Measurements from ENCODE around the gene CSNK1G1.

Gene CSNK1G1

GRCh38 chr15:64193971-64194370 is 162.0 kb downstream of the CSNK1G1 start:
- DNase-seq = no peak

- no peak for DNase-seq
Measured at GRCh38 chr15:64191971-64192830, 163.8 kb downstream of the CSNK1G1 start.

- DNase-seq = no peak
Measured at GRCh38 chr15:64187396-64188191, 168.4 kb downstream of the CSNK1G1 start.

DNA sequence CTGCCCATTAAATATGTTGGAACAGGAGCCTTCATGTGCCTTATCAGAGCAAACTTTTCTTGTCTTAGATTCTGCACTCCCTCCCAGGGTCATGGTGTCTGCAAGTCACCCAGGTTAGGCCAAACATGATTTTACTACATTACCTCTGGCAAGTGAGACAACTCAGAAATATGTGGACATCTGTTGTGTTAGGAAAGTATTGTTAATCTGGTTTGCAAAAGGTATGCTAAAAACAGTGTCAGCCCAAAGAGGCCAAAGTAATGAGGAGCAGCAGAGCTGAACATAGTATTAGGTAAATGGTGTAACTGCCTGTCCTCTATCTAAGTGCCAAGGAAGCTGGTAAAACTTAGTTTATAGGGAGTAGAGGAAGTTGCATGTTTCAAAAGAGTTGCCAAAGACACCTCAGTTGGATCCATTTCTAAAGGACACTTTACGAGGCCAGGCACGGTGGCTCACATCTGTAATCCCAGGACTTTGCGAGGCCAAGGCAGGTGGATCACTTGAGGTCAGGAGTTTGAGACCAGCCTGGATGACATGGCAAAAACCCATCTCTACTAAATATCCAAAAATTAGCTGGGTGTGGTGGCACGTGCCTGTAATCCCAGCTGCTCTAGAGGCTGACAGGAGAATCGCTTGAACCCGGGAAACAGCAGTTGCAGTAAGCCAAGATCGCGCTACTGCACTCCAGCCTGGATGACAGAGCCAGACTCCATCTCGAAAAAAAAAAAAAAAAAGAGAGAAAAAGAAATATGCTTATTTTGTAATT is 170.6 kb downstream of the CSNK1G1 start:
- no peak for DNase-seq

GRCh38 chr15:64182859-64183370 is 173.1 kb downstream of the CSNK1G1 start:
- no peak for DNase-seq

GRCh38 chr15:64180235-64180824 is 175.6 kb downstream of the CSNK1G1 start:
- DNase-seq = no peak

- no peak for DNase-seq
Measured at GRCh38 chr15:64166102-64166890, 189.7 kb downstream of the CSNK1G1 start.

DNA sequence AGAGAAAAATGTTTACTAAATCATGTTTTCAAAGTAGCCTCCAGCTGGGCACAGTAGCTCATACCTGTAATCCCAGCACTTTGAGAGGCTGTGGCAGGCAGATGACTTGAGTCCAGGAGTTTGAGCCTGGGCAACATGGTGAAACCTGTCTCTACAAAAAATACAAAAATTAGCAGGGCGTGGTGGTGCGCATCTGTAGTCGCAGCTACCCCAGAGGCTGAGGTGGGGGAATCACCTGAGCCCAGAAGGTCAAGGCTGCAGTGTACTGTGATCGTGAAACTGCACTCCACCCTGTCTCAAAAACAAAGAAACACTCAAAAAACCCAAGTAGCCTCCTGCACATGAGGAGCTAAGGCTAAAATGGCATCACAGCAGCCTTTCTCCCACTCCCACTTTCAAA is 191.5 kb downstream of the CSNK1G1 start:
- DNase-seq = no peak

DNA sequence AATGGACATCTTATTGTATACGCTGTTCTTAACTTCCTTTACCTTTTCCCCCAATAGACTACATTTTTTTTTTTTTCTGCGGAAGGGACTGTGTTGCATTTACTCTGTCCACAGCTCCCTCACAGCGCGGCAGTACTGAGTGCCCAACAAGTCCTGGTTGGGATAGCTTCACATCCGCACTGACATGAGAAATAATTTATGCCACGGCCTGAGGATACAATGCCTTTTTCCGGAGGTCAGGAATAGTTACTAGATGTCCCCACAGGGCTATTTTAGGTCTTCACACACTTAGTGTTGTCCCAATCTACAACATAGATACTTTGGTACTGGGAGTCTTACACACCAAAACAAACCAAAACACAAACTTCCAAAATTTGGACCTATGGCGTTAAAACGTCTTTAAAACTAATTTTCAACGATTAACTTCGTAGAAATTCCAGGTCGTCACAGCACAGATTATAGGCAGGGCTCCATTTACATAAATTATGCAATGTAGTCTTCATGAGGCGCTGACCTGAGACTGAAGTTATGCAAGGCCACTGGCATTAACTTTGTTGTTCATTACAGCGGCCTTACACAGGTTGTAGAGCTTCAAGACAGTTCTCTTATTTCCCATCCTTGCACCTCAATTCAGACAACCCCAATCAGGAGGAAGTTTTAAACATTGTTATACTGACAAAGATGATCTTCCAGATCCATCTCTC is 192.2 kb downstream of the CSNK1G1 start:
- no peak for DNase-seq

- DNase-seq = peak; percentile 90
Measured at GRCh38 chr15:64162869-64163658, 192.9 kb downstream of the CSNK1G1 start, which contains the start of gene PPIB. Gene PPIB (minus strand): TSS chr15:64163022. CDS start chr15:64162986, 36 bp downstream.

DNA sequence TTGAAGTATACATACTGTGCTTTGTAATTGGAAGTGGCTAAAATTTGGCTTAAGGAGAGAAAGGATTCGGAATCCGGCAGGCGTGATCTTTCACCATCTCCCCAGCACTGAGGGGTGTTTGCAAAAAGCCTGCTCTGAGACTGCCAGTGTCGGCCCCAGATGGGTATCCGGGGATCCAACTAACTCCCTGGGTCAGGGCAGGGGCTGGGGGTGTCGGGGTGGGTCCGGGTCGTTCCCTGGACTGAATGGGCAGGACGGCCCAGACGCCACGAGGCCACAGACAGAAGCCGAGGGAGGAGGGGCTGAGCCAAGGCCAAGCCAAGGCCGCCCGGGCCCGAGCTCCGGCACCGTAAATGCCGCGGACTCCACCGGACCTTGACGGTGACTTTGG is 193.5 kb downstream of the CSNK1G1 start:
- DNase-seq = no peak

DNA sequence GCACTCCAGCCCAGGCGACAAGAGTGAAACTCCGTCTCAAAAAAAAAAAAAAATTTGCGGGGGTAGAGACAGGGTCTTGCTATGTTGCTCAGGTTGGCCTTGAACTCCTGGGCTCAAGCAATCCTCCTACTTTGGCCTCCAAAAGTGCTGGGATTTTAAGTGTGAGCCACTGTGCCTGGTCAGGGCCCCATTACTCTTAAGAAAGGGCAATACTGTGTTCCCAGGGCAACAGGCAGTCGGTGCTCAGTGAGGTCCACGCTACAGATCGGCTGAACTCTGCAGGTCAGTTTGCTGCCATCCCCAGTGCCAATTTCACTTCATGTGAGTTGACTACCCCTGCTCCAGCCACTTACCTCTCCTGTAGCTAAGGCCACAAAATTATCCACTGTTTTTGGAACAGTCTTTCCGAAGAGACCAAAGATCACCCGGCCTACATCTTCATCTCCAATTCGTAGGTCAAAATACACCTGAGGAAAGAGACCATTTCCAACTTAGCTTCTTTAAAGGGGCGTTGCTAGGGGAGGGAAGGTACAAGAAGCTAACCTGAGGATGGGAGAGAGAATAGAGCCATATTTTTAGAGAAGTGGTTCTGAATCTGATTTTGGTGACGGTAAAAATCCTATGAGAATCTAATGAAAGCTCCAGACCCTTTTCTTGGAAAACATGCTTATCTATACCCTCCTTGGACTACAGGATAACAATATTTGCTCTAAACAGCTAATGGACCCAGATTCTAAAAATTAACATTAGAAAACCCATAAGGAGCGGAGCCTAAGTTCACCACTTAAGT is 194.1 kb downstream of the CSNK1G1 start:
- DNase-seq = no peak

DNA sequence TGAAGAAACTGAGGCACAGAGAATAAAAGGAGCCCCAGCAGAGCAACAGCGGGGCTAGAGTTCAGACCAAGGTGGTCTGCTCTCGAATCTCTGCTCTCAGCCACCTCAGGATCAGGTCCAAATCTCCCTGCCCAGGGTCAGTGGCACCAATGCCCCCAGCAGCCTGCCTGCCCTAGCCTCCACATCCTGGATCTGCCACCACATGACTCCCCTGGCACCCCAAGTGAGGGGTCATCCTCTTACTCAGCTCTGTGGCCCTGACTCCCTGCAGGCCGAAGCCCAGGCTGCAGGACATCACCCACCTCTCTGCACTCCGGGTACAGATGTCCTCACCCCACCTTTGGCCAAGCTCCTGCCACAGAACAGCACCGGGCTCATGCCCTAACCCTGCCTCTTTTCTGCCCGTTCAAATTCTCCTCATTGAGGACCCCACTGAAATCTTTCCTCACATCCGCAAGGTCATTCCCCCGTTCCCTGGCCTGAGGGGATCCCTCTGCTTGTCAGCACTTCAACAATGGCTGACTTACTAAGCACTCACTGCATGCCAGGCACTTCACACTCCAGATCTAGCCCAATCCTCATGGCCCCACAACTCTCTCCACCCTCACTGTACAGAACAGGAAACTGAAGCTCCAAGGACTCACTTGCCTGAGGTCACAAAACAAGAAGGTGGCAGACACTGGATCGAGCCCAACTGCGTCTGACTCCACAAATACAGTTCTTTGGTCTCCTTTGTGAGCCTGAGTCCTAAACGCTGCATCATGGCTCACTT is 197.4 kb downstream of the CSNK1G1 start:
- DNase-seq = no peak

GRCh38 chr15:64157599-64158125 is 198.3 kb downstream of the CSNK1G1 start:
- DNase-seq = no peak

DNA sequence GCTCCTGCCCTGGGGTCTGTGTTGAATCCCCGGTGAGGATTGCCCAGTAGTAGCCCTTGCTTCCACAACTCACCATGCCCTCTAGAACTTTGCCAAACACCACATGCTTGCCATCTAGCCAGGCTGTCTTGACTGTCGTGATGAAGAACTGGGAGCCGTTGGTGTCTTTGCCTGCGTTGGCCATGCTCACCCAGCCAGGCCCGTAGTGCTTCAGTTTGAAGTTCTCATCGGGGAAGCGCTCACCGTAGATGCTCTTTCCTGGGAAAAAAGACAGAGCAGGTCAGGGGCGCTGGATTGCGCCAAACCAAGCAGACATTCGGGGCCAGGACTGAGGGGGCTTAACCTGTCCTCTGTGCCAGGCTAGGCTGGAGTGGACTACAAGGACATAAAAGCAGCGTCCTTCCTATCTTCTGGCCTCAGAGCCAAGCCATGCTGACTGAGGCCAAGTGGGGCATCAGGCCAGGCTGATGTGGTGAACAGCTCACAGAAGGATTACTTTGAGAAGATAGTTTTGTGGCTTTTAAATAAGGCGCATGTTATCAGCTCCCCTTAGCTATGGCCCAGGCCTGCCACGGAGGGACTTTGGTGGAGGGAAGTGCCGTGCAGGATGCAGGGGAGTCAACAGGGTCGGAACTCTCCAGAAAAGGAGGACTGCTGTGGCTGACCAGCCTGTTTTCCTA is 199.2 kb downstream of the CSNK1G1 start:
- no peak for DNase-seq

- DNase-seq = no peak
Measured at GRCh38 chr15:64155802-64156651, 199.9 kb downstream of the CSNK1G1 start.
